Measurements from ENCODE around the gene GCNA.
"Not testable (repeated sequence)": the region's sequence is repeated elsewhere in the genome, so short reads cannot be mapped to it uniquely, and the experiment has no call there.

GRCh38 chrX:71611736-71612135, 33.5 kb downstream of the GCNA start:
- not testable (repeated sequence) for TF ChIP-seq CTCF, POLR2A (IDR thresholded peaks at IDR 0.05)

All from esophagus squamous epithelium (tissue), 4 donors.